D341Med (cell line): Measurements from ENCODE around the gene MORN4.
"Not testable (repeated sequence)": the region's sequence is repeated elsewhere in the genome, so short reads cannot be mapped to it uniquely, and the experiment has no call there.

ENCODE experiments used
- DNase-seq: peaks from one replicate; pipeline ENCODE4 v3.0.0; 2012; ENCODE audit warnings: low spot score

The MORN4 gene

GRCh38 chr10:97596101-97597082 is 36.9 kb downstream of the MORN4 start:
- DNase-seq: no peak

DNA sequence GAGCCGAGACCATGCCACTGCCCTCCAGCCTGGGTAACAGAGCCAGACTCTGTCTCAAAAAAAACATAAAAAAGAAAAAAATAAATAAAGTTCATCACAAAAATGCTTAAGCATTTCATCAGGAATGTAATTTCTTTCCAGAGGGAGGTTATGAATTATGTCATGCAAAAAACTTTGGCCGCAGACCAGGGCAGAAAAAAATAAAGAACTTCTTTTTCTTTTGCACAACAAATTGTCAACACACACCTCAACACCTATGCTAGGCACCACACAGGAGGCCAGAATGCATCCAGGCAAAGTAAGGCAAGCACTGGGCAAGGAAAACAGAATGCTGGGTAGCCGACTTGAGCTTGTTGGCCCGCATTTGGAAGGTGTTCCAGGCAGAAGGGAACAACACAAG is 39.9 kb downstream of the MORN4 start:
- no peak for DNase-seq

DNA sequence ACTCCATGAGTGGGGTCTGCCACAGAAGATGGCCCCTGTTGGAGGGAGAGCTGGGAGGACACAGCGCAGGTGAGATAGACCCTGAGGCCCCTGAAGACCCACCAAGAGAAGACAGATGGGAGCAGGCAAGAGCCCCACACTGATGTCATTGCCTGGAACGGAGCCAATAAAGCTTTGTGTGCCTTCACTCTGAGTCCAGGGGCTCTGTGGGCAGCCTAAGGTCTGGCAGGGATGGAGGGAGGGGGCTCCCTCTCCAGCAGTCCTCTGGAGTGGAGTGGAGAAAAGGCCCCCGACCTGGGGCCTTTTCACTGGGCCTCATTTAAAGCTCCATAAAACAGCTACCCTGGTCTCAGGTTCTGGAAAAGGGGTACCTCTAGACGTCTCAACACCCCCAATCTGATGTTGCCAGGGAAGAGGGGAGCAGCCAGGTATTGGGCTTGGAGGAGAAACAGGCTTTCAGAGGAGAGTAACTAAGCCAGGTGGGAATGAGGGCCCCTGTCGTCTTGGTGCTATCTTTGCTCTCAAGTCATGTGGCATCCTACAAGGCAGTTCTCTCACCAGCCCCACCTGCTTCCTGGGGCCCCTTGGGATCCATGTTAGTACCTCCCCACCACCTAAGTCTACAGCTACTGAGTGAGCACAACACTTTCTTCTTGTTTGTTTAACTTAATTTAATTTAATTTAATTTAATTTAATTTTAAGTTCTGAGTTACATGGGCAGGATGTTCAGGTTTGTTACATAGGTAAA is 42.4 kb downstream of the MORN4 start:
- no peak for DNase-seq

DNA sequence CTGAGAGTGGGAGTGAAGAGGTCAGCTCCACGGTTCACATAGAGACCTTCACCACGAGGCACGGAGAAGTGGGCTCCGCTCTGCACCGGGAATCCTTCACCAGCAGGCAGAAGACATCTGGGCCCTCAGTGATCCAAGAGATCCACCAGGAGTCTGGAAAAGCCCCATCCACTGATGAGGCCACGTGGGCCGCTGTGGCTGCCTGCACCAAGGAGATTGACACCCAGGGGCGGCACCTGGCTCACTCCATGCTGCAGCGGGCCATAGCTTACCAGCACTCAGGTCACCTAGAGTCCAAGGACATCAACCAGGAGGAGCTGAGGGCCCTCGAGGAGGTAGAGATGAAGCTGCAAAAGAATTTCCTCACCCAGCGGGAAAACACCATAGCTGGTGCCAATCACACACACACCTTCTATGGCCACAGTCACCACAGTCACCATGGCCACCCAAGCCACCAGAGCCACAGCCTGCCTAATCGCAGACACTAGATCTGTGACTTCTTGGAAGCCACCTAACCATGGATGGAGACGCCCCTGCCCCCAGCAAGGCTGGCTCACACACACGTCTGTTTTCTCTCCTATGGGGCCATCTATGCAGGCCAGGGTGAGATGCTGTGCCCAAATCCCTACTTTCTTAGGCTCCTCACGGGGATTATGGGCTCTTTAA is 43.1 kb downstream of the MORN4 start:
- no peak for DNase-seq

GRCh38 chr10:97589479-97589878 is 43.8 kb downstream of the MORN4 start, which contains the start of gene C10orf62:
TSS of gene C10orf62 (plus strand) at chr10:97589721. CDS start at chr10:97589898, 177 bp downstream.
- DNase-seq: no peak

- no peak for DNase-seq
Observed at GRCh38 chr10:97587183-97587582, 46.1 kb downstream of the MORN4 start.

DNA sequence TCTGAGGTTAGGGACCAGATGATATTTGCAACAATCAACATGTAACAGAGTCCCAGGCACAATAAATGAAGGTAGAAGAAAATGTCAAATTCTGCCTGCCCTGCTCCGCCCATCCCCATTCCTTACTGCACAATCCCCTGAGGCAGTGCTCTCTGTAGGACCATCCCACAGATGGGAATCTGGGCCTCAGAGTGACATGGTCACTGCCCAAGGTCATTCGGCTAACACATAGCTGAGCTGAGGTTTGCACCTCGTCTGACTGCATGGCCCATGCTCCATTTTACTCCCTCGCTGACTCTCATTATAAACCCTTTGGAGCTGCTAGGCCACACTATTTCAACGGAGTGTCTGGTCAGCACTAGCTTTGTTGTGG is 47.9 kb downstream of the MORN4 start:
- no peak for DNase-seq

GRCh38 chr10:97584798-97585438 is 48.4 kb downstream of the MORN4 start:
- DNase-seq: no peak

DNA sequence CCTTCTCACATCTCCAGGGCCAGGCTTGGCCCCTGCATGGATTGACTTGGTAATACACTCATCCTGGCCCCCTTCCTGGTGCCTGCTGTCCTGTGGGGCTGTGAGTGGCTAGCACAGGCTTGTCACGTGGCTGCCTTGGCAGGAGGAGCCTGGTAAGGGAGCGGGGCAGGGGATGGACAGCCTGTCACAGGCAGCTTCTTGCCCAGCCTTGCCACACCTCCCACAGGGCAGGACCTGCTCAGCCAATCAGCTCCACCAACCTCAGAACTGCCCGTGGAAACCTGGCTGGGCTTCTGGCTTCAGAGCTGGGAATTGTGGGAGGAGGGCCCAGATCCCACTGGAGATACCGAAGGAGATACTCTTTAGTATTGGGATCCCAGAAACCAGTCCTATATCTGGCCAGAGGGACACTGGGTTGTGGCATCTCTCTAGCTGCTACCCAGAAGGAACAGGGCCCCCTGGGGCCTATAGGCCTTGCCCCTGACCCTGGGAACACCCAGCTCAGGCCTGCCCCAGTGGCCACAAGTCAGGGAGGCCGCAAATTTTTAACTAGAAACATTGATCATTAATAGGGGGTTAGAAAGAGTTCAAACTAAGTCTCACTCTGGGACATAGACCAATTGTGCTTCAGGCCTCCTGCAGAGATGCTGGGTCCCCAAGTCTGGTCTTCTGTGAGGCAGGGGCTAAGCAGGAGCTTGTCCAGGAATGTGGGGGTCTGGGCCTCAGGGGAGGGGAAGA is 49.1 kb downstream of the MORN4 start, which contains the start of gene HOGA1:
TSS of gene HOGA1 (plus strand) at position 330 of the 738 bp plus-strand sequence. CDS start at position 645, 315 bp downstream.
- peak; percentile 55 for DNase-seq

DNA sequence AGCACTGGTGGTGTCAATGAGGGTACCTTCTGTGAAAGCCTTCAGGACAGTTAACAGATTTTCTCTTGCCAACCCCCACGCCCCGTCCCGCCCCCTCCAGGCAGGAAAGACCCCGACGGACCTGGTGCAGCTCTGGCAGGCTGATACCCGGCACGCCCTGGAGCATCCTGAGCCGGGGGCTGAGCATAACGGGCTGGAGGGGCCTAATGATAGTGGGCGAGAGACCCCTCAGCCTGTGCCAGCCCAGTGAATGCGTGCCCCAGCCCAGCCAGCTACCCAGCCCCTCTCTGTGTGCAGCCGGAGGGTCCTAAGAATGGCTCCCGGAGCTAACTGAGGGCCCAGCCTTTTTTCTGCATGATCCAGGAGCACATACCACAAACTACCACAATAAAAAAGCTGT is 49.8 kb downstream of the MORN4 start:
- no peak for DNase-seq

GRCh38 chr10:97582169-97582568 is 51.1 kb downstream of the MORN4 start:
- no peak for DNase-seq

- no peak for DNase-seq
Observed at GRCh38 chr10:97580421-97581367, 52.6 kb downstream of the MORN4 start.

DNA sequence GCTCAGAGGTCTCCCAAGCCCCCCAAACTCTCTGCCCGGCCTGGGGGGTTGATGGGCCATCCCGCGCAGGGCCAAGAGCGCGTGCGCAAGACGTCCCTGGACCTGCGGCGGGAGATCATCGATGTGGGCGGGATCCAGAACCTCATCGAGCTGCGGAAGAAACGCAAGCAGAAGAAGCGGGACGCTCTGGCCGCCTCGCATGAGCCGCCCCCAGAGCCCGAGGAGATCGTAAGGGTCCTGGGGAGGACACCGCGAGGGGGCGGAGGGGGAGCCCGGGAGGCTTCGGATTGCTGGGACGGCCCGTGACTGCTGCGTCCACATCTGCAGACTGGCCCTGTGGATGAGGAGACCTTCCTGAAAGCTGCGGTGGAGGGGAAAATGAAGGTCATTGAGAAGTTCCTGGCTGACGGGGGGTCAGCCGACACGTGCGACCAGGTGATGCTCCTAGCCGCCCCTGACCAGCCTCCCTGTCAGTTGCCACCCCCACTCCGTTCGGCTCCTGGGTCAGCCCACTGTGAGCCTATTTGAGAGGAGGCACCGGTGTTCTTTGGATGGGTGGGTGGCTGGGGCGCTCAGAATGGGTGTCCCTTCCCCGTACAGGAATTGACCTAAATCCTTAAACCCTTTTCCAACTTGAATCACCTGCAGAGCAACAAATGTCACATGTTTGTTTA is 55.0 kb downstream of the MORN4 start:
- no peak for DNase-seq

DNA sequence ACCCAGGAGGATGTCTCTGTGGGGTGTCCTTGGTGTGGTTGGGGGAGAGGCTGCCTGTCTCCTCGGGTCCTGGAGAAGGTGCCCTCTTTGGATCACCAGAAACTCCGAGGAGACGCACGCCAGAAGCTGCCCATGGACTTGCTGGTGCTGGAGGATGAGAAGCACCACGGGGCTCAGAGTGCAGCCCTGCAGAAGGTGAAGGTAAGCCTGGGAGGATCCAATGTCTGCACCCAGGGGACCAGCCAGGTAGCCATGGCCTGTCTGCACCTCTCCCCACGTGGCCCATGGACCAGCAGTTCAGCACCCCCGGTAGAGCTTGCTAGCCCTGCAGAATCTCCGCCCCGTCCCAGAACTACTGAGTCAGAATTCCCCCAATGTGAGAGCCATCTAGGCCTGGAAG is 55.6 kb downstream of the MORN4 start:
- no peak for DNase-seq

DNA sequence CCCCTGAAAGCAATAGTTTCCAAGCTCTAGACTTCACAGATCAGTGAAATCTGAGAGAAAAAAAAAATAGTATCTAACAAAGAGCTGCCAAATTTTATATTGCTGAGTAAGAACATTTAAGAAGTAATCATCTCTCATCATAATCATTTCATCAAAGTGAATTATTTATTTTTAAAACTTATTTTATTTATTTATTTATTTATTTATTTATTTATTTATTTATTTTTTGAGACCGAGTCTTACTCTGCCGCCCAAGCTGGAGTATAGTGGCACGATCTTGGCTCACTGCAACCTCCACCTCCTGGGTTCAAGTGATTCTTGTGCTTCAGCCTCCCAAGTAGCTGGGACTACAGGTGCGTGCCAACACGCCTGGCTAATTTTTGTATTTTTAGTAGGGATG is 56.8 kb downstream of the MORN4 start:
- not testable (repeated sequence) for DNase-seq

- no peak for DNase-seq
Observed at GRCh38 chr10:97575127-97575668, 58.1 kb downstream of the MORN4 start.

GRCh38 chr10:97574374-97575126 is 58.8 kb downstream of the MORN4 start:
- no peak for DNase-seq

DNA sequence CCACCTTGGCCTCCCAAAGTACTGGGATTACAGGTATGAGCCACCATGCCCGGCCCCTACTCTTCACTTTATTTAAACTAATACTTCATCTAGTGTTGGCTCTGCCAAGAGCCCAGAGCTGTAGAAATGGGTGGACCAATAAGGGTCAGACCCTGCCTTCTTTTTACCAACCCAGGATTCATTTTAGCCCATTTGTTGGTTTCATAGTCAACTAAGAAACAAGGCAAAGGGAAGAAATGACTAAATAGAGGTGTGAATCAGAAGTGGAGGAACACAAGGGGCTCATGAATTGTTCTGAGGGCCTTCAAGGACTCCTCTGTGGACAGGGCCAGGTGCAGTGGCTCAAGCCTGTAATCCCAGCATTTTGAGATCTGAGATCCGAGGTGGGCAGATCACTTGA is 59.6 kb downstream of the MORN4 start:
- DNase-seq: no peak
